Activated T-cell treated with anti-CD3 and anti-CD28 coated beads, Interleukin-2, amount 50 U/mL, for 4 hours (primary cell): ENCODE data around the gene ADAMTS17. TPM values are rescaled to one million over a fixed set of nuclear protein-coding genes. Genes with fewer than 3 reads are reported as not detected.

Experiments
- total RNA-seq, 3 donors: library from RNA; stranded (reverse); gene quantifications; one replicate each; pipeline ENCODE4 v1.2.1, GENCODE V29; 2021

Gene ADAMTS17
- total RNA-seq, 3 donors from 2014 or later, result 2.6 to 3.9 (median 3.2) TPM

Other genes starting within 250 kb of the ADAMTS17 start
- gene CERS3, start 187.0 kb upstream of the ADAMTS17 start, total RNA-seq, result under 1 TPM; 0.16 to 0.45 (median 0.18) TPM